ENCODE measurements around the gene NUP210. TPM values are rescaled to one million over a fixed set of nuclear protein-coding genes. Genes with fewer than 3 reads are reported as not detected.
"Not testable (repeated sequence)": the region's sequence is repeated elsewhere in the genome, so short reads cannot be mapped to it uniquely, and the experiment has no call there.

The NUP210 gene
- 4.1 TPM for total RNA-seq

DNA sequence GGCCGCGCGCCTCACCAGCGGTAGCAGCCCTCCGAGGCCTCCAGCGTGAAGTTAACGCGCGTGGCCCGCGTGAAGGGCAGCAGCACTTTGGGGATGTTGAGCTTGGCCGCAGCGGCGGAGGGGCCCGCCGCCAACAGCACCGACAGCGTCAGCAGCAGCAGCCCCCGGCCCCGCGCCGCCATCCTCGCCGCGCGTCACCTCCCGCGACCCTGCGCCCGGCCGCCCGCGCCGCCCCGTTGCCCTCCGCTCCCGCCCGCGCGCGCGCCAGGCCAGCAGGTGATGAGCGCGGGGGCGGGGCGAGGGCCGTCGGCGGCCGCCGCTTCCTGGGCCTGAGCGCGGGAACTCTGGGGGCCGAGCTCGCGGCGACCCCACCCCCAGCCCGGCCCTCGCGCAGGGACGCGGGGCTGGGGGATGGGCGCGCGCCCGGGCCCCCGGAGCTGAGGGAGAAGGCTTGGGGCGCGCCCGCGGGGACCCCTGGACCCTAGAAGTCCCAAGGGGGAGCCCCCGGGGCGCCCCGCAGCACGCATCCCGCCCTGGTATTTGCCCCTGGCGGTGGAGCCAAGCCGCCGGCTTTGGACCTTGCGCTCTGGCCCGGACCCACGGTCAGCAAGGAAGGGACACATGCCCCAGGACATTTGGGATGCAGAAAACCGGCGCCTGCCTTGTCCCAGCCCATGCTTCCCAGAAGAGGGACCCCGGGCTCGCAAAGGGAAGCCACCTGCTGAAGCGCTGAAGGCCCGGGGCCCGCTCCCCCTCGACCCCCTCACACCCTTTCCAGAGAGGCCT, at the start of gene NUP210:
NUP210 (minus strand) TSS at position 278 of the 786 bp plus-strand sequence; CDS start at position 182, 96 bp downstream.
- no peak for DNase-seq

DNA sequence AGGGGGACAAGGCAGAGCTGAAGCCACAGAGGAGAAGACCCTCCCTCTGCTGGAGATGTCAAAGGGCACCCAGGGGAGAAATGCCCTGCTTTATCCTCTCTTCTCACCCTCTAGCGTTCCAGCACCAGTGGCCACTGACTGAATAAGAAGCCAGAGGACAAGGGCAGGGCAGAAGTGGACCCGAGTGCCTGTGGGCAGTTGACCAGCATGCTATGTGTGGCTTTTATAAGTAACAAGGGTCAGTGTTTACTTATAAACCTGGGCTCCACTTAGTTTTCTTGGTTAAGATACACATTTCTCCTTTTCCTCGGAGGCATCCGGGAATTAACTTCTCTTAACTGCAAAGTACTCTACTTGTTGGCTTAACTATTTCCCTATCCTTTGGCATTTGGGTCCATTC, 46.7 kb upstream of the NUP210 start:
- no peak for DNase-seq

DNA sequence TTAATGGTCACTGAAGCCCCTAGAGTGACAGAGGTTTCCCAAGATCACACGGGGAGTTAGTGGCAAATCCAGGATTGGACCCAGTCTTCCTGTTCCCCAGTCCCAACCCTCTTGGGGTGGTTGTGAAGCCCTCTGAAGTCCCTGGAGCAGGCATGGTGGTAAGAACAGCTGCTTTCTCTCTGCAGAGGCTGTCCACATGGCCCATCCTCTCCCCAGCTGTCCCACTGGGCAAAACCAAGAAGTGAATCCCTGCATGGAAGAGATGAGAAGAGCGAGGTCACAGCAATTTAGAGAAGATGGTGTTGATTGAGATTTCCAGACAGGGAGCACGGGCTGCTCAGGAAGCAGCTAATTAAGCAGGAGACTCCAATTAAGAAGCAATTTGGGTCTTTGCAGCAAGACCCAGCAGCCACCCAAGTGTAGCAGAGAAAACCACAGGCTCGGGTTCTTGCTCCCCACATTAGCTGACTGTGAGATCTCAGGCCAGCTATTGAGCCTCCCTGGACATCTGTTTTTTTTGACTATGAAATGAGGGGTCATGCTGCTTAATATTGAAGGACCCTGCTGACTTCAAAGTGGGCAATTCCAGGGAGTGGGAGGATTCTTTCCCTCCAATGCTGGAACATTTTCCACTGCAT, 45.2 kb upstream of the NUP210 start:
- no peak for DNase-seq

DNA sequence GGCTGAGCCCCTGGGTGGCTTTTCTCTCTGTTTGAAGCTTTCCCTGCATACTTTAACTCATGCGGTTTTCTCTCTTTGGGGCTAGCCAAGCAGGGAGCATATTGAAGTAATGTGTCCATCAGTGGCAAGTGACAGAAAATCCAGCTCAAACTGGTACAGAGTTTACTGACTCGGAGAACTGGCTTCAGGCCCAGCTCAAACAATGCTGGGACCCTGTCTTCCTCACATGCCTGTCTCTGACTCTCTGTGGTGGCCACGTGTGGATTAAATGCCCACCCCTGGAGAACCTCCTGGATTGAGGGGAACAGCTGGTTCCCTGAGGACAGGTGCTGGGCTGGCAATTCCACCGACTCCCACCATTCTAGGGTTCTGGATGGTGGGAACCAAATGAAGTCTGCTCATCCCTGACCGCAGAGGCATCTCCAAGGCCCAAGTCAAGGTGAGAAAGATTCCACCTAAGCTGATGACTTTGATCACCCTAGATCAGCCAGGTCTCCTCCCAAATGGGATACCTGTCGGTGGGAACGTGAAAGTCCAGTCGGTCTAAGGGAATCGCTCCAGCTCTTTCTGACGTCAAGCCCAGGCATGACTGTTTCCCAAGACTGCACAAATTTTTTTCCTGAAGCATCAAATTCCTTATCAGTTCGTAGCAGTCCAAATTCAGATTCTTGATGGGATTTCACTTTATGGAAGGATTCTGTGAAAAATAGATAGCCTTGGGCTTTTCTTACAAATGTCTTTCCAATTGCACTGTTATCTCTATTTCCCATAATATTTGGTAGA, 43.7 kb upstream of the NUP210 start:
- no peak for DNase-seq

DNA sequence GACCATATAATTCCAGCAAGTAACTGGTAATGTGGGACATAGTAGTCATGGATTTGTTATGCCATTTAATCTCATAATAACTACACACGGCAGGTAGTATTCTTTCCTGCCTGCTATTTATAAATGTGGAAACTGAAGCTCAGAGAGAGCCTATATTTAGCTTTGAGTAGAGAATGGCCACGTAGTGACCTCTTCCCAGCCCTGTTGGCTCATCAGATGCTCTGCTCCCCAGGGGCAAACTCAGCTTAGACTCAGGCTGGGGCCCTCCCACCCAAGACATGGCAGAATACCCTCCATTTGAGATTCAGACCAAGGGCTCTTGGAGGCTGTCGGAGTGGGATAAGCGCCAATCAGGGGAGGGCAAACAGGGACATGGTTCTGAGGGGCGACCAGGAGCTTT, 42.7 kb upstream of the NUP210 start:
- no peak for DNase-seq

DNA sequence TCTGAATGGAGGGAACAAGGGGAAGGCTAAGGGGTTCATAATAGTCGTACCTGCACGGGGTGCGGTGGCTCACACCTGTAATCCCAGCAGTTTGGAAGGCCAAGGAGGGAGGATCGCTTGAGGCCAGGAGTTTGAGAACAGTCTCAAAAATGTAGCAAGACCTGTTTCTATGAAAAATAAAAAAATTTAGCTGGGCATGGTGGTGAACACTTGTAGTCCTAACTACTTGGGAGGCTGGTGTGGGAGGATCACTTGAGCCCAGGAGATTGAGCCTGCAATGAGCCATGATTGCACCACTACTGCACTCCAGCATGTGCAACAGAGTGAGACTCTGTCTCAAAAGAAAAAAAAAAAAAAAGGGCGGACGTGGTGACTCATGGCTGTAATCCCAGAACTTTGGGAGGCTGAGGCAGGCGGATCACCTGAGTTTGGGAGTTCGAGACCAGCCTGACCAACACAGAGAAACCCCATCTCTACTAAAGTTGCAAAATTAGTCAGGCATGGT, 42.1 kb upstream of the NUP210 start:
- DNase-seq: no peak

DNA sequence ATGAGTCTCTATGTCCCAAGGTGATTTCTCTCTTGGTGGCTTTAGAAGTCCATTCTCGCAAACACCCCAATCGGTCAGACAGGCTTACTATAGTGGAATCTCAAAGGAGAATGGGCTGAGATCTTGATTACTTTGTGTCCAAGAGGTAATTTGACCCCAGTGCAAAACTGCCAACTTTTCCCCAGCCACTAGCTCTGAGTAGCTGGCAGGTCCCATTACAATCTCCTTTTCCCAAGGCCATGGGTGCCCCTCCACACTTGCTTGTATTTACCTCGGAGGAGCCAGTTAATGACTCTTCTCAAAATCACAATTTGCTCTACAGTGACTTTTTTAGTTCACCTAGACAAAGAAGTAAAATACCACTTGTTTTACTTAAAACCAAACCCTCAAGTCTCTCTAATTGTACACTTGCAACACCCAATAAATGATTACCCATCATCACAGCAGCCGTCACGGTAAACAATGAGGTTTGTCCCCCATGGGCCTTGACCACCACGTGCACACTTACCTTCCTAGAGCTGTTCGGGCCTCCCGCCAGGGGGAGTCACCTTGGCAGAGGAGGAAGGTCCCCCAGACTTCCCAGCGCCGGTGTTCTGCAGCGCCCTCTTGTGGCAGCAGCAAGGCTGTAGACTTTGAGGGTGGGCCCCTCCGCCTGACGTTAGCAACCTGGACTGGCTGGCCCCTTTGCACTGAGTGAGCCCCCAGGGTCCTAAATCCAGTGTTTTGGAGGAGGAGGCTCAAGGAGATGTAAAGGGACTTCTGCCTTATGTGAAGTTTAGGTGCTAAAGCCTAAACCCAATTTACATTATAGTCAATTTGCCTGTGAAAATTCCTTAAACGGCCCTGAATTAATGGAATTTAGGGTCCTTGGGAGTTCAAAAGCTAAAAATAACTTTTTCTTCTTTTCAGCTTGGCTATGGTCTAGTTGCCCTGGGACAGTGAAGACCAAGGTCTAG, 41.3 kb upstream of the NUP210 start:
- DNase-seq: no peak

DNA sequence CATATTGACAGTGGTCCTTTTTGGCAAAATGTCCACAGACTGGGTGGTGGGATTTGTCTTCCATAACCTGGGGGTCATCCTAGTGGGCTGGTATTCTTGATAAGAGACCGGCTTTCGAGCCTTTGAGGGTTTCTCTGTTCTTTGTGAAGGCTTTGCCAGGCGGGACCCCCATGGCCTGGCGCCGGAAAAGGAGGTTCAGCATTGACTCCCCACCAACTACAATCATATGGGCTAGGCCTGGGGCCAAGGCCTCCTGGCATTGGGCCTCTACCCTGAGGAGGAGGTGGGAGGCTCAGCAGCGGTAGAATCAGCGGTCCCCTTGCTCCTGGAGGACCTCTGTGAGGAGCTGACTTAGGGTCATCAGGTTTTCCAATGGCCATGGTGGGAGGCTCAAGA, 40.2 kb upstream of the NUP210 start:
- no peak for DNase-seq

DNA sequence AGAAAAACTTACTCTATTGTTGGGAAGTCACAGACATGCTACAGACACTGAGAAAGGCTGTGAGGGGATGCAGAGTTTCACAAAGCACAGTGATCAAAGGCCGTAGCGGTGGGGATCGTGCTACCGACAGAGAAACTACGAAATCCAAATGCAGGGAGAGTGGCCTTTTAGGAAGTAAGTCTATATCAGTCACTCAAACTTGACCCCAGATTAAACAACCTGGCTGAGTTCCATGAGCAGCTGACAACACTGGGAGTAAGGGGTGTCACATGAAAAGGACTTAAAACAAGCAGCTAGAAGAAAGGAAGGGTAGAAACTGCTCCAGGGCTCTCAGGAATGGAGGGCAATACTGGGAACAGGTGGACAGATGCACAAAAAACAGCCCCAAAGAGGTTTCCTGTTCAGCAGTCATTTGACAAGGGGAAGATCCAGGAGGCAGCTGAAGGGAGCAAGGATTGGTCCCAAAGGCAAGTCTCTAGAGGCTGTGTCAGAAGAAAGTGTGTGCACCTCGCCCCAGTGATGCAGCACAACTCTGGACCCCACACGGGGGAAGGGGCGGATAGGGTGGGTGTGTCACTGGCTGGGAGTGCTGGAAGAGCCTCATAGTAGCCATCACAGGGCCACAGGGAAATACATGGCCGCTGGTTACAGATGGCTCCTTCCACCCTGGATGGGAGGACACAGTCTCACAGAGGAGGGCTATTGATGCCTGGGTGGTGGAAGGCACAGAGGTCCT, 39.7 kb upstream of the NUP210 start:
- DNase-seq: no peak

DNA sequence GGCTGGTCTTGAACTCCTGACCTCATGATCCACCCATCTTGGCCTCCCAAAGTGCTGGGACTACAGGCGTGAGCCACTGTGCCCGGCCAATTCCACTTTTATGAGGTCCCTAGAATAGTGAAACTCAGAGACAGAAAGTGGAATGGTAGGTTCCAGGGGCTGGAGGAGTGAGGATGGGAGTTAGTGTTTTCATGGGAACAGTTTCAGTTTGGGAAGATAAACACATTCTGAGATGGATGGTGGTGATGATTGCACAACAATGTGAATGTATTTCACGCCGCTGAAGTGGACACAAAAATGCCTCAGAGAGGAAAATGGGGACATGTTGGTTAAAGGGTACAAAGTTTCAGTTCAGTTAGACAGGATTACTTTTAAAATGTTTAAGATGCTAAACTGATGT, 37.5 kb upstream of the NUP210 start:
- DNase-seq: no peak

DNA sequence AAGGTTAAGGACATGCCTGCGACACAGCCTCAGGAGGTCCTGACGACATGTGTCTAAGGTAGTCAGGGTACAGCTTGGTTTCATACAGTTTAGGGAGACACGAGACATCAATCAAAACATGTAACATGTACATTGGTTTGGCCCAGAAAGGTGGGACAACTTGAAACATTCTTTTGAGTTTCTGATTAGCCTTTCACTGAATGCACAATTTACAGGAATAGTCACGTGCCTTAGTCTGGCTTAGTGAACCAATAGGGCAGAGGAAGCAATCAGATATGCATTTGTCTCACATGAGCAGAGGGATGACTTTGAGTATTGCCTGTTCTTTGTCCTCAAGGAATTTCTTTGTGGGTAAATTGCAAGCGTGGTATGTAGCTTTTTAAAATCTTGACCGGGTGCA, 35.5 kb upstream of the NUP210 start:
- DNase-seq: no peak

DNA sequence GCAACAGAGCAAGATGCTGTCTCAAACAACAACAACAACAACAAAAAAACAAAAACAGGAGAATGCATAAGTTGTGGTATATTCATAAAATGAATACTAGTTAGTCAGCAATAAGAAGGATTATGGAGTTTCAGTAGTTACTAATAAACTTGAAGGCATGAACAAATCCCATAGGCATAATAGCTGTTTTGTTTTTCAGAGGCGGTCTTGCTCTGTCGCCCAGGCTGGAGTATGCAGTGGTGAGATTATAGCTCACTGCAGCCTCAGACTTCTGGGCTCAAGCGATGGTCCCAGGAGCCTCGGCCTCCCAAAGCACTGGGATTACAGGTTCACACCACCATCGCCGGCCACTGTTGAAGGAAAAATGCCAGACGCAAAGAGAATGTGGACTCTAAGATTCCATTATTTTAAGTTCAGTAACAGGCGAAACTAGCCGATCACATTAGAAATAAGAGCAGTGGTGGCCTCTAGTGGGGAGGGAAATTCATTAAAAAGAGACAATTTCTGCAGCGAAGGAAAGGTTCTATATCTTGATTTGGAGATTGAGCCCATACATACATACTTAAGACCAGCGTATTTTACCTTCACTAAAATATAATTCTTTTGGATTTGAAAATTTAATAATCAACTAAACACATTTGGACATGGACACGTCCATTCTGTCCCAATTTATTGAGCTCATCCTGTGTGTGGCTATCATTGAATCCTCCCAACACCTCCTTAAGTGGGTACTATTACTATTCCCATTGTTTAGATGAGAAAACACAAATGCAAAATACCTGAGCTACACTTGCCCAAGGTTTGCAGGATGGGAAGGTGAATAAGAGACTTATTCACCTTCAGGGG, 32.6 kb upstream of the NUP210 start:
- peak; percentile 54 for DNase-seq

DNA sequence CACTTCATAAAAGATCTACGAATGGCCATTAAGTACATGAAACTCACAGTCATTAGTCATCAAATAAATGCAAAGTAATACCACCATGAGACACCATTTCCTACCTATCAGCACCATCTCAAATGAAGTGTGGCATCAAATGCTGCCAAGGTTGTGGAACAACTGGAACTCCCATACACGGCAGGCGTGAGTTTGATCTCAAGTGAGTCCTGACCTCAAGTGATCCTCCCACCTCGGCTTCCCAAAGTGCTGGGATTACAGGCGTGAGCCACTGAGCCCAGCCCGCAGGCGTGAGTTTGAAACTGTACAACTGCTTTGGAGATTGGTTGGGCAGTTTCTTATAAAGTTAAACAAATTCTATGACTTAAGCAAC, 31.2 kb upstream of the NUP210 start:
- no peak for DNase-seq

DNA sequence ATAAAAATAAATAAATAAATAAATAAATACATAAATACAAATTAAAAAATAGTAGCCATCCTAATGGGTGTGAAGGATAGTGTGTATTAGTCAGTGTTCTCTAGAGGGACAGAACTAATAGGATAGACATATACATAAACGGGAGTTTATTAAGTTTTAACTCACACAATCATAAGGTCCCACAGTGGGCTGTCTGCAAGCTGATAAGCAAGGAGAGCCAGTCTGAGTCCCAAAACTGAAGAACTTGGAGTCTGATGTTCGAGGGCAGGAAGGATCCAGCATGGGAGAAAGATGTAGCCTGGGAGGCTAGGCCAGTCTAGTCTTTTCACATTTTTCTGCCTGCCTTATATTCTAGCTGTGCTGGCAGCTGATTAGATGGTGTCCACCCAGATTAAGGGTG, 22.8 kb upstream of the NUP210 start:
- DNase-seq: not testable (repeated sequence)

DNA sequence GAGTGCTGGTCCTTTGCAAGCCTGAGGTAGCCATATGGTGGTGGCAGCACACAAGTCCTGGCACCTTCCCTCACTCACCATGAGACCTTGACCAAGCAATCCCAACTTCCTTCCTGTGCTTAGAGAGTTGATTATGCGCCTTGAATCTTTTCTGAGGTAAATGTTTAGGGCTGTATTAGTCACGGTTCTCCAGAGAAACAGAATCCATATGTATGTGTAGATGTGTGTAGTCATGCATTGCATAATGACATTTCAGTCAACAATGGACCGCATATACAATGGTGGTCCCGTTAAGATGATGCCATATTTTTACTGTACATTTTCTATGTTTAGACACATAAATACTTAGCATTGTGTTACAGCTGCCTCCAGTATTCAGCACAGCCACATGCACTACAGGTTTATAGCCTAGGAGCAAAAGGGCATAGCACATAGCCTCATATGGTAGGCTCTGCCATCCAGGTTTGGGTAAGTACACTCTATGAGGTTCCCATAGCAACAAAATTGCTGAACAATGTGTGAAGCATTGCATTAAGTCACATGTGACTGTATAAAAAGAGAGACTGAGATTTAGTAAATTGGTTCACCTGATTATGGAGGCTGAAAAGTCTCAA, 20.2 kb upstream of the NUP210 start:
- no peak for DNase-seq

DNA sequence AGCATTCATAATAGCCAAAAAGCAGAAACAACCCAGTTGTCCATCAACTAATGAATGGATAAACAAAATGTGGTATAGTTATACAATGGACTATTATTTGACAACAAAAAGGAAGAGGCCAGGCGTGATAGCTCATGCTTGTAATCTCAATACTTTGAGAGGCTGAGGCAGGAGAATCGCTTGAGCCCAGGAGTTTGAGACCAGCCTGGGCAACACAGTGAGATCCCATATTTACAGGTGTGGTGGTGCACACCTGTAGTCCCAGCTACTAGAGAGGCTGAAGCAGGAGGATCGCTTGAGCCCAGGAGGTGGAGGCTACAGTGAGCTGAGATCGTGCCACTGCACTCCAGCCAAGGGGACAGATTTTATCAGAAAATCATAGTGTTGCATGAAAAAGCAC, 16.1 kb upstream of the NUP210 start:
- not testable (repeated sequence) for DNase-seq

DNA sequence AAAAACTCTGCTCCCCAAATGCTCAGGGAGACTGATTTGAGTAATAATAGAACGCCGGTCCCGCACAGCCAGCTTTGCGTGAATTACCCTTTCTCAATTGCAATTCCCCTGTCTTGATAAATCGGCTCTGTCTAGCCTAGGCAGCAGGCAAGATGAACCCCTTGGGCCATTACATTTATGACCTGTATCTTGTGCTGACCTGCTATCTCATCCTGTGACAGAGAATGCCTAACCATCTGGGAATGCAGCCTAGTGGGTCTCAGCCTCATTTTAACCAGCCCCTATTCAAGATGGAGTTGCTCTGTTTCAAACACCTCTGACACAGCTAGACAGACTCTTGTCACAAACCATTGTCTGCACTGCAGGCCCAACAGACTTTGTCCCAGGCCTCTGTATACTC, 13.8 kb upstream of the NUP210 start:
- no peak for DNase-seq

DNA sequence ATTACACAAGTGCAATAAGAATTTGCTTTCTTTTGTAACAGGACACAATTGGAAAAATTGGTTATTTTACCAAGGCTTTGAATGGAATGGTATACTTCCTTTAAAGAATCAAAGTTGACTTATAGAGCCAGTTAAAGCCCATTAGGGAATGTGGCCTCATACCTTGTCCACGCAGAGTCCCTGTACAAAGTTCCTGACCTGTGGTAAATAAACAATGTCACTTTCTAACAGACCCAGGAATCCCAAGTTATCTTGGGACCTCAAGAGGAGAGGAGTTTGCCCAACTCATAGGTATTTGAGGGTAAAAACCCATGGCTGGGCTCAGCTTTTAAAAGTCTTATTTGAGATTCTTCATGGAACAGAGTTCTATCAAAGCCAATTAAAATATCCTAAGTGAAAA, 12.0 kb upstream of the NUP210 start:
- no peak for DNase-seq

DNA sequence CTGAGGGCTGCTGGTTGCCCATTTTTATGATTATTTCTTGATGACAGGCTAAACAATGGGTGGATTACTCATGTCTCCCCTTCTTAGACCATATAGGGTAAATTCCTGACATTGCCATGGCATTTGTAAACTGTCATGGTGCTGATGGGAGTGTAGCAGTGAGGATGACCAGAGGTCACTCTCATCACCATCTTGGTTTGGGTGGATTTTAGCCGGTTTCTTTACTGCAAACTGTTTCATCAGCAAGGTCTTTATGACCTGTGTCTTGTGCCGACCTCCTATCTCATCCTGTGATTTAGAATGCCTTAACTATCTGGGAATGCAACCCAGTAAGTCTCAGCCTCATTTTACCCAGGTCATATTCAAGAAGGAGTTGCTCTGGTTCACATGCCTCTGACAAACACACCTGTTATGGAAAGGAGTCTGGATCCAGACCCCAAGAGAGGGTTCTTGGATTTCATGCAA, 10.3 kb upstream of the NUP210 start:
- not testable (repeated sequence) for DNase-seq
